Panc1 (cell line): ENCODE data around the gene RAB8A. TPM values are rescaled to one million over a fixed set of nuclear protein-coding genes. Genes with fewer than 3 reads are reported as not detected.

Source experiments
- ATAC-seq: fragments of 200-7000 bp; cut with Tn5 transposase; 2 replicates; pipeline ENCODE4 v1.9.1; 2020; ENCODE audit warnings: mild to moderate bottlenecking, moderate library complexity
- BruUV-seq: library from RNA; stranded (reverse); fragments of 400-500 nt; replicated peaks from 2 replicates; lab custom pipeline; 2021; lab: Mats Ljungman, UMichigan
- CTCF ChIA-PET: fragments of 300-600 bp; sonication (Branson Sonifier 250); formaldehyde crosslinking; loops from one replicate; lab custom pipeline; 2022; ENCODE audit warnings: antibody characterized with exemption; lab: Charles Lee
- POLR2A ChIA-PET: fragments of 300-600 bp; sonication (Branson Sonifier 250); formaldehyde crosslinking; loops from one replicate; lab custom pipeline; 2022; ENCODE audit warnings: antibody characterized with exemption; lab: Charles Lee
- DNase-seq: peaks from one replicate; pipeline ENCODE4 v3.0.0-alpha.2; 2010; ENCODE audit warnings: low read depth, low spot score
- H3K27ac ChIP-seq: 2 replicates; pipeline ENCODE4 v1.5.1; 2011; ENCODE audit warnings: mild to moderate bottlenecking, low read length, inconsistent platforms
- H3K27me3 ChIP-seq: fragments of 200-500 bp; sonication (Bioruptor generic); 2 replicates; pipeline ENCODE4 v1.6.0; 2014; ENCODE audit warnings: low read length, inconsistent platforms; ENCODE audit not compliant: control insufficient read depth, insufficient read depth
- H3K36me3 ChIP-seq: fragments of 200-500 bp; sonication (Bioruptor generic); 2 replicates; pipeline ENCODE4 v1.5.1; 2014; ENCODE audit warnings: inconsistent platforms, mild to moderate bottlenecking, low read length, moderate library complexity; ENCODE audit not compliant: control insufficient read depth, insufficient read depth
- H3K4me1 ChIP-seq: 2 replicates; pipeline ENCODE4 v1.5.1; 2011; ENCODE audit warnings: inconsistent platforms, mild to moderate bottlenecking, low read length, moderate library complexity; ENCODE audit not compliant: control insufficient read depth, insufficient read depth
- H3K4me3 ChIP-seq, 2 experiments: 2 replicates each; pipeline ENCODE4 v1.5.1; 2011 to 2012; ENCODE audit warnings: low read depth in 2 of 2, low read length in 2 of 2, mild to moderate bottlenecking in 2 of 2, inconsistent platforms in 1 of 2, moderate library complexity in 1 of 2
- H3K9me3 ChIP-seq: fragments of 200-500 bp; sonication (Bioruptor generic); 2 replicates; pipeline ENCODE4 v1.5.1; 2014; ENCODE audit warnings: low read depth, mild to moderate bottlenecking, inconsistent platforms, low read length, moderate library complexity; ENCODE audit not compliant: control insufficient read depth, insufficient read depth
- POLR2AphosphoS5 ChIP-seq: IDR thresholded peaks from 2 replicates; pipeline ENCODE4 v1.6.1; 2012; ENCODE audit warnings: mild to moderate bottlenecking, low read depth, low read length, moderate library complexity
- SIN3A ChIP-seq: IDR thresholded peaks from 2 replicates; pipeline ENCODE4 v1.6.1; 2012; ENCODE audit warnings: low read depth, mild to moderate bottlenecking, low read length, moderate library complexity, borderline replicate concordance; ENCODE audit not compliant: insufficient read depth
- TCF7L2 ChIP-seq: IDR thresholded peaks from 2 replicates; pipeline ENCODE4 v1.6.1; 2011; ENCODE audit warnings: mild to moderate bottlenecking, low read depth, low read length, inconsistent platforms
- in situ Hi-C: cut with HindIII; loops from 2 replicates; pipeline ENCODE4 v1.10.0; 2016; ENCODE audit warnings: low sequenced_read_pairs, low pct_unique_long_range_greater_than_20kb
- intact Hi-C: fragments of 100-400 bp; cut with micrococcal nuclease; formaldehyde crosslinking; loops from one replicate; pipeline ENCODE4 v1.10.0; 2022; ENCODE audit not compliant: unreplicated experiment
- total RNA-seq: library from RNA; stranded (reverse); gene quantifications from one replicate; pipeline ENCODE4 v1.2.1, GENCODE V29; 2021; ENCODE audit not compliant: unreplicated experiment
- TF ChIP-seq, protein P1 (sequence below), 2 experiments: IDR thresholded peaks; 2 replicates each; pipeline ENCODE4 v1.6.1; 2011 to 2012; ENCODE audit warnings: low read depth in 2 of 2, control low read depth in 1 of 2, low read length in 1 of 2, mild to moderate bottlenecking in 1 of 2, moderate library complexity in 1 of 2; ENCODE audit not compliant: insufficient read depth in 1 of 2
- TF ChIP-seq, protein P2 (sequence below): fragments of 450-650 bp; IDR thresholded peaks from 2 replicates; pipeline ENCODE4 v1.5.1; 2017; ENCODE audit warnings: mild to moderate bottlenecking

Gene RAB8A
- total RNA-seq, 1 experiment from 2014 or later: 75.8 TPM

- Histone ChIP-seq H3K4me3 (no peak overlapping the region), H3K4me1 (no peaks in the 10 kb centered on the region), H3K27ac (no peak overlapping the region), H3K27me3 (no peaks in the 10 kb centered on the region), H3K36me3 (no peaks in the 10 kb centered on the region), H3K9me3 (no peaks in the 10 kb centered on the region)
- ChIA-PET CTCF (interaction anchor here (0.6 kb wide), 1 partner anchor 327 kb away, joined by 17 read pairs; no protein-coding TSS in a partner anchor), POLR2A (no interaction called here)
- no peak for DNase-seq
- no peak for ATAC-seq
- in situ Hi-C loops (no loop called here), intact Hi-C loops (no loop called here)
- no TSS peak for BruUV-seq
- TF ChIP-seq SIN3A: no peak
- TF ChIP-seq, protein P1, sequence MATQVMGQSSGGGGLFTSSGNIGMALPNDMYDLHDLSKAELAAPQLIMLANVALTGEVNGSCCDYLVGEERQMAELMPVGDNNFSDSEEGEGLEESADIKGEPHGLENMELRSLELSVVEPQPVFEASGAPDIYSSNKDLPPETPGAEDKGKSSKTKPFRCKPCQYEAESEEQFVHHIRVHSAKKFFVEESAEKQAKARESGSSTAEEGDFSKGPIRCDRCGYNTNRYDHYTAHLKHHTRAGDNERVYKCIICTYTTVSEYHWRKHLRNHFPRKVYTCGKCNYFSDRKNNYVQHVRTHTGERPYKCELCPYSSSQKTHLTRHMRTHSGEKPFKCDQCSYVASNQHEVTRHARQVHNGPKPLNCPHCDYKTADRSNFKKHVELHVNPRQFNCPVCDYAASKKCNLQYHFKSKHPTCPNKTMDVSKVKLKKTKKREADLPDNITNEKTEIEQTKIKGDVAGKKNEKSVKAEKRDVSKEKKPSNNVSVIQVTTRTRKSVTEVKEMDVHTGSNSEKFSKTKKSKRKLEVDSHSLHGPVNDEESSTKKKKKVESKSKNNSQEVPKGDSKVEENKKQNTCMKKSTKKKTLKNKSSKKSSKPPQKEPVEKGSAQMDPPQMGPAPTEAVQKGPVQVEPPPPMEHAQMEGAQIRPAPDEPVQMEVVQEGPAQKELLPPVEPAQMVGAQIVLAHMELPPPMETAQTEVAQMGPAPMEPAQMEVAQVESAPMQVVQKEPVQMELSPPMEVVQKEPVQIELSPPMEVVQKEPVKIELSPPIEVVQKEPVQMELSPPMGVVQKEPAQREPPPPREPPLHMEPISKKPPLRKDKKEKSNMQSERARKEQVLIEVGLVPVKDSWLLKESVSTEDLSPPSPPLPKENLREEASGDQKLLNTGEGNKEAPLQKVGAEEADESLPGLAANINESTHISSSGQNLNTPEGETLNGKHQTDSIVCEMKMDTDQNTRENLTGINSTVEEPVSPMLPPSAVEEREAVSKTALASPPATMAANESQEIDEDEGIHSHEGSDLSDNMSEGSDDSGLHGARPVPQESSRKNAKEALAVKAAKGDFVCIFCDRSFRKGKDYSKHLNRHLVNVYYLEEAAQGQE (IDR thresholded peaks at IDR 0.05; ENCODE audit: insufficient read depth in 1 of 2, low read depth in 2 of 2, low read length in 1 of 2): no peak
- TF ChIP-seq POLR2AphosphoS5: no peak
- no peak for TF ChIP-seq TCF7L2
- TF ChIP-seq, protein P2, sequence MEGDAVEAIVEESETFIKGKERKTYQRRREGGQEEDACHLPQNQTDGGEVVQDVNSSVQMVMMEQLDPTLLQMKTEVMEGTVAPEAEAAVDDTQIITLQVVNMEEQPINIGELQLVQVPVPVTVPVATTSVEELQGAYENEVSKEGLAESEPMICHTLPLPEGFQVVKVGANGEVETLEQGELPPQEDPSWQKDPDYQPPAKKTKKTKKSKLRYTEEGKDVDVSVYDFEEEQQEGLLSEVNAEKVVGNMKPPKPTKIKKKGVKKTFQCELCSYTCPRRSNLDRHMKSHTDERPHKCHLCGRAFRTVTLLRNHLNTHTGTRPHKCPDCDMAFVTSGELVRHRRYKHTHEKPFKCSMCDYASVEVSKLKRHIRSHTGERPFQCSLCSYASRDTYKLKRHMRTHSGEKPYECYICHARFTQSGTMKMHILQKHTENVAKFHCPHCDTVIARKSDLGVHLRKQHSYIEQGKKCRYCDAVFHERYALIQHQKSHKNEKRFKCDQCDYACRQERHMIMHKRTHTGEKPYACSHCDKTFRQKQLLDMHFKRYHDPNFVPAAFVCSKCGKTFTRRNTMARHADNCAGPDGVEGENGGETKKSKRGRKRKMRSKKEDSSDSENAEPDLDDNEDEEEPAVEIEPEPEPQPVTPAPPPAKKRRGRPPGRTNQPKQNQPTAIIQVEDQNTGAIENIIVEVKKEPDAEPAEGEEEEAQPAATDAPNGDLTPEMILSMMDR: no peak
Observed at GRCh38 chr19:16167055-16167454, 55.4 kb downstream of the RAB8A start.

DNA sequence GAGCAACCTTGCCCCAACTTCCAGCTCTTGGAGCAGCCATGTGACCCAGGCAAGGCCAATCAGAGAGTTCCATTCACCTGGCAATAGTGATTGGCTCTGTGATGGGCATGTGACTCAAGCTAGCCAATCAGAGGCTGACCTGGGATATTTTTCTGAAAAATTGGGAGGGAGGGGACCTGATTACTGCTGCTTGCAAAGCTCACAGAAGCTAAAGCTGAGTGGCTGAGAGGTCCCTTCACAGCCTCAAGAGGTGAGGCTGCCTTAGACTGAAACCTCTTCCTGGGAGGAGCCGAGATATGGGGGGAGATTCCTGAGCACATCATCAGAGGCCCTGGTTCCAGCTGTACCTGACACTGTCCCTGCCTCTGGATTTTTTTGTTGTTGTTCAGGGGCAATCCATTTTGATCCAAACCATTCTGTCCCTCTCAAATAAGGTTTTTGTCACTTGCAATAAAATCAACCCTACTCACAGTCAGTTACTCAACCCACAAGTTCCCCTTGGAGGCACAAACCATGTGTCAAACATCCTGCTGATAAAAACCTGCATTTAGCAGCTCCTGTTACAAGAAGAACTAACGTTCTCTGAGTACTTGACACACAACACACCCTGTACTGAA, 56.9 kb downstream of the RAB8A start:
- H3K27me3 ChIP-seq: no peaks in the 10 kb centered on the region
- no peak overlapping the region for H3K4me3 ChIP-seq
- POLR2A ChIA-PET: interaction anchor here (0.6 kb wide), 1 partner anchor 258 kb away, joined by 3 read pairs; no protein-coding TSS in a partner anchor
- intact Hi-C loops: no loop called here
- H3K9me3 ChIP-seq: no peaks in the 10 kb centered on the region
- CTCF ChIA-PET: no interaction called here
- in situ Hi-C loops: no loop called here
- ATAC-seq: no peak
- BruUV-seq: no TSS peak
- DNase-seq: no peak
- TF ChIP-seq POLR2AphosphoS5 (no peak), TCF7L2 (no peak), SIN3A (no peak)
- TF ChIP-seq, protein P2: no peak
- TF ChIP-seq, protein P1 (IDR thresholded peaks at IDR 0.05; ENCODE audit: insufficient read depth in 1 of 2, low read depth in 2 of 2, low read length in 1 of 2): no peak
- no peak overlapping the region for H3K27ac ChIP-seq
- H3K36me3 ChIP-seq: no peaks in the 10 kb centered on the region
- no peaks in the 10 kb centered on the region for H3K4me1 ChIP-seq
